DMS 273 (cell line): ENCODE measurements around the gene BBLN.

Source experiments
- DNase-seq: peaks from one replicate; lab custom pipeline; 2025; ENCODE audit not compliant: unreplicated experiment; lab: John Stamatoyannopoulos, UW

BBLN gene

DNA sequence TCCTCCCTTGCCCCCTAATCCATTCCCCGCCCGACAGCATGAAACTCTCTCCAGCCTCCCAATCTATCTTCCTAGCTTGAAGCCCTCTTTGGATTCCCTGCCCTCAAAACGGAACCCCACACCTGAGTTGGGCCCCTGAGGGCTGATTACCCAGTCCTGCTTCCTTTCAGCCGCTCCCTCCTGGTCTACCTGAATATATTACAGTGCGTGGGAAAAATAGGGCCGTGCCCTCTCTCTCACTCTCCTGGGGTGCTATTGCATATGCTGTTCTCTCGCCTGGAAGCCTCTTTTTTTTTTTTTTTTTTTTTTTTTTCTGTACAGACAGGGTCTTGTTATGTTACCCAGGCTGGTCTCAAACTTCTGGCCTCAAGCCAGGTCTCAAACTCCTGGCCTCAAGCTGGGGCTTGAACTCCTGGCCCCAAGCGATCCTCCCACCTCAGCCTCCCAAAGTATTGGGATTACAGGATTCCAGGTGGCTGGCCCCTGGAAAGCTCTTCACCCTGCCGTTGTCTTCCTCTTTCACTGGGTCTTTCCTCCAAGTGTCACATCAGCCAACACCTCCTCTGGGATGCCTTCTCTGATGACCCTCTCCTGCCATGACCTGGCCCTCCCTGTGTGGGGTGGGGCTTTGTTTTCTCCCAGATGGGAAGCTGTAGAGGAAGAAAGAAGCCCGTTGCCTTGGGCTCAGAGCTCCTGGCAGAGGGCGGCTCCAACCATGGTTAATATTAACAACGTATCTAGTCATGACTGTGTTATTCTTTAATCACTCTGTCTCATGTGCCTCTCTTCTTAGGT, 51.3 kb downstream of the BBLN start:
- peak; percentile 41 for DNase-seq

DNA sequence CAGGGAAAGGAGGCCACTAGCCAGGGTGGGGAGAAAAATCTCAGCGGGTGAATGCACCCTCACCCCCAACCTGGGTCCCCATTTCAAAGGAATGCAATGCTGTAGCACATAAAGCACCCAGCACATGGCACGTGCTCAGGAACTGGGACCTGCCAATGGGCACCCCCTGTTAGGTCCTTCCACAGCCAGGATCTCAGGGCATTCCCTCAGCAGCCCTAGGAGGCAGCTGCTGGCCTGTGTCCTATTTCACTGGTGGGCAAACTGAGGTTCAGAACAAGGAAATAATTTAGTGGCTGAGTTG, 51.9 kb downstream of the BBLN start:
- DNase-seq: no peak
